ENCODE measurements around the gene TAF6L. TPM values are rescaled to one million over a fixed set of nuclear protein-coding genes. Genes with fewer than 3 reads are reported as not detected.
A peak's percentile ranks its signal among the peaks of the same experiment; 100 is the strongest.

TAF6L gene
- total RNA-seq, 1 donor from 2014 or later, result 50.5 TPM

DNA sequence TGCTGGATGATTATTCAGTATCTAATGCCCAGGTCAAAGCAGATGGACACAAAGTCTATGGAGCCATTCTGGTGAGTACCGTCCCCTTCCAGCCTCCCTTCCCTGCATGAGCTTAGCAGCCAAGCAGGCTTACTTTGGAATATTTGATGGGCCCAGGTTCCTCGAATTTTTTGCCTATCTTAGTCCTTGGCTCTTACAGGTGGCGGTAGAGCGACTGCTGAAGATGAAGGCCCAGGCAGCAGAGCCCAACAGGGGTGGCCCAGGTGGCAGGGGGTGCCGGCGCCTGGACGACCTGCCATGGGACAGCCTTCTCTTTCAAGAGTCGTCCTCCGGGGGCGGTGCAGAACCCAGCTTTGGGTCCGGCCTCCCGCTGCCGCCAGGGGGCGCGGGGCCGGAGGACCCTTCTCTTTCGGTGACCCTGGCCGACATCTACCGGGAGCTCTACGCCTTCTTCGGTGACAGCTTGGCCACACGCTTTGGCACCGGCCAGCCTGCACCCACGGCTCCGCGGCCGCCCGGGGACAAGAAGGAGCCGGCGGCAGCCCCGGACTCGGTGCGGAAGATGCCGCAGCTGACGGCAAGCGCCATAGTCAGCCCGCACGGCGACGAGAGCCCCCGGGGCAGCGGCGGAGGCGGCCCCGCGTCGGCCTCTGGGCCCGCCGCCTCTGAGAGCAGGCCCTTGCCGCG lies 15.3 kb downstream of the TAF6L start:
- H3K4me1 Mint-ChIP-seq, result peaks cover 44% of the 10 kb centered on the region
- no peak overlapping the region for H3K27ac Mint-ChIP-seq (ENCODE audit: unreplicated experiment)
- H3K4me3 Mint-ChIP-seq, result peak overlapping the region; percentile 81
- peaks cover 15% of the 10 kb centered on the region for H3K36me3 Mint-ChIP-seq (ENCODE audit: low read depth)
- H3K9me3 Mint-ChIP-seq, result no peaks in the 10 kb centered on the region
- TF ChIP-seq, protein P1, sequence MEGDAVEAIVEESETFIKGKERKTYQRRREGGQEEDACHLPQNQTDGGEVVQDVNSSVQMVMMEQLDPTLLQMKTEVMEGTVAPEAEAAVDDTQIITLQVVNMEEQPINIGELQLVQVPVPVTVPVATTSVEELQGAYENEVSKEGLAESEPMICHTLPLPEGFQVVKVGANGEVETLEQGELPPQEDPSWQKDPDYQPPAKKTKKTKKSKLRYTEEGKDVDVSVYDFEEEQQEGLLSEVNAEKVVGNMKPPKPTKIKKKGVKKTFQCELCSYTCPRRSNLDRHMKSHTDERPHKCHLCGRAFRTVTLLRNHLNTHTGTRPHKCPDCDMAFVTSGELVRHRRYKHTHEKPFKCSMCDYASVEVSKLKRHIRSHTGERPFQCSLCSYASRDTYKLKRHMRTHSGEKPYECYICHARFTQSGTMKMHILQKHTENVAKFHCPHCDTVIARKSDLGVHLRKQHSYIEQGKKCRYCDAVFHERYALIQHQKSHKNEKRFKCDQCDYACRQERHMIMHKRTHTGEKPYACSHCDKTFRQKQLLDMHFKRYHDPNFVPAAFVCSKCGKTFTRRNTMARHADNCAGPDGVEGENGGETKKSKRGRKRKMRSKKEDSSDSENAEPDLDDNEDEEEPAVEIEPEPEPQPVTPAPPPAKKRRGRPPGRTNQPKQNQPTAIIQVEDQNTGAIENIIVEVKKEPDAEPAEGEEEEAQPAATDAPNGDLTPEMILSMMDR (conservative IDR thresholded peaks at IDR 0.05), result peak; percentile 90
- DNase-seq (ENCODE audit: low read depth, low spot score), result peak; percentile 91
- H3K27me3 Mint-ChIP-seq (ENCODE audit: low read depth), result no peaks in the 10 kb centered on the region

DNA sequence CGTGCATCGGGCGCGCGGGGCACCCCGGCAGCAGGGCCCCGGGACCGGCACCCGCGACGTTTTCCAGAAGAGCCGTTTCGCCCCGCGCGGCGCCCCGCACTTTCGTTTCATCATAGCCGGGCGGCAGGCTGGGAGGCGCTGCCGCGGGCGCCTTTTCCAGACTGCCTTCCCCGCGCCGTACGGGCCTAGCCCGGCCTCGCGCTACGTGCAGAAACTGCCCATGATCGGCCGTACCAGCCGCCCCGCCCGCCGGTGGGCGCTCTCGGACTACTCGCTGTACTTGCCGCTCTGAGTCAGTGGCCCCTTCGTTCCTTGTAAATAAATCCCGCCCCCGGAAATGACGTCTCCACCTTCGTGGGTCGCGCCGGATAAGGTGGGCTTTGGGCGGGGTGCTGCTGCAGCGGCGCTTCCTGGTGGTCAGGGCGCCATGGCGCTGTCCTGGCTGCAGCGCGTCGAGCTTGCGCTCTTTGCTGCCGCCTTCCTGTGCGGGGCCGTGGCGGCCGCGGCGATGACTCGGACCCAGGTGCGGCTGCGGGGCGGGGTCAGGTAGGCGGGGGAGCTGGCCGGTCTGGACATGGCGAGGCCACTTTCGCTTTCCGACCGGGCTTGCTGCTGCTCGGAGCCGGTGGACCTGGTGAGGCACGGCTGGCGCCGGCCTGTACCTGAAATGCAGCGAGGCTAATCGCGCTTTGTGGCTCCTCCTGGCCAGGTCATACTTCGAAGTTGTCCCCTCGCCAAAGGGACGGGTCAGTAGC lies 16.0 kb downstream of the TAF6L start, which contains the start of gene TMEM179B:
TSS of gene TMEM179B (plus strand) at position 398 of the 755 bp plus-strand sequence. CDS start at position 428, 30 bp downstream.
- Mint-ChIP-seq H3K4me3 (peak within 1 kb of the TSS; percentile 97), H3K27ac (ENCODE audit: unreplicated experiment) (peak within 1 kb of the TSS; percentile 96), H3K4me1 (peaks cover 47% of the 10 kb centered on the region), H3K27me3 (ENCODE audit: low read depth) (no peaks in the 10 kb centered on the region), H3K36me3 (ENCODE audit: low read depth) (peaks cover 18% of the 10 kb centered on the region), H3K9me3 (no peaks in the 10 kb centered on the region)
- TF ChIP-seq, protein P1 (conservative IDR thresholded peaks at IDR 0.05), result peak; percentile 23
- DNase-seq (ENCODE audit: low read depth, low spot score), result peak; percentile 94

GRCh38 chr11:62788991-62789390 lies 17.8 kb downstream of the TAF6L start:
- TF ChIP-seq, protein P1 (conservative IDR thresholded peaks at IDR 0.05), result no peak
- H3K27me3 Mint-ChIP-seq (ENCODE audit: low read depth), result no peaks in the 10 kb centered on the region
- H3K4me3 Mint-ChIP-seq, result peak overlapping the region; percentile 97
- H3K27ac Mint-ChIP-seq (ENCODE audit: unreplicated experiment), result no peak overlapping the region
- H3K36me3 Mint-ChIP-seq (ENCODE audit: low read depth), result peaks cover 6% of the 10 kb centered on the region
- H3K4me1 Mint-ChIP-seq, result peaks cover 52% of the 10 kb centered on the region
- DNase-seq (ENCODE audit: low read depth, low spot score), result no peak
- H3K9me3 Mint-ChIP-seq, result no peaks in the 10 kb centered on the region

- no peaks in the 10 kb centered on the region for H3K9me3 Mint-ChIP-seq
- DNase-seq (ENCODE audit: low read depth, low spot score), result no peak
- H3K27me3 Mint-ChIP-seq (ENCODE audit: low read depth), result no peaks in the 10 kb centered on the region
- H3K36me3 Mint-ChIP-seq (ENCODE audit: low read depth), result peaks cover 6% of the 10 kb centered on the region
- H3K4me3 Mint-ChIP-seq, result peak overlapping the region; percentile 97
- no peak overlapping the region for H3K27ac Mint-ChIP-seq (ENCODE audit: unreplicated experiment)
- H3K4me1 Mint-ChIP-seq, result peaks cover 52% of the 10 kb centered on the region
- TF ChIP-seq, protein P1 (conservative IDR thresholded peaks at IDR 0.05), result no peak
Measured at GRCh38 chr11:62789576-62789975, 18.4 kb downstream of the TAF6L start.

DNA sequence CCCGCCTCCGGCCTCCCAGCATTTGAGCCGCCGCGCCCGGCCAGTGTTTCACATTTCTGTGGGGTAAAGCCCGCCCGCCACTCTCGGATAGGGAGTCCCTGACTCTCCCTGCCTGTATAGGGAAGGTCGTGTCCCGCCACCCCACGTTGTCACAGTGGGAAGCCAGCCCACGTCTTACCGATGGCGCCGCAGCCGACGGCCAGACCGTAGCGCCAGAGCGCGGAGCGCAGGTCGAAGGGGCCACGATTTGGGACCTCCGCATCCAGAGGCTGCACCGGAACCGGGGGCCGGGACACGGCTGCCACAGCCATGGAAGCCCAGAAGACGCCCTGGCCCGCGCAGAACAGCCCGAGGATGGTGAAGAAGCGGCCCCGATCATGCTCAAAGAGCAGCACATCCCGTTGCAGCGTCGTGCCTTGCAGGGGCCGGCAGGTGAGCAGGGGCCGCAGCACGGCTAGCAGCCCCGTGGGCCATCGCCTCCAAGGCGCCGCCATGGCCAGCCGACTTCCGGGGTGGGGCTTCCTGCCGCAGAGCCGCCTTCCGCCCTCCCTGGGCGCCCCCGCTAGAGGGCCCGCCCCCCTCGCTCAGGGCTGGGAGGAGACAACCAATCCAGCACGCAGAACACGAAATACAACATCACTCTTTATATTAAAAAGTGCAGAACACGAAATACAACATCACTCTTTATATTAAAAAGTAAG lies 20.5 kb downstream of the TAF6L start, which contains the start of gene TMEM223:
TSS of gene TMEM223 (minus strand) at position 506 of the 701 bp plus-strand sequence. CDS start at position 494, 12 bp downstream.
- peak within 1 kb of the TSS; percentile 97 for H3K4me3 Mint-ChIP-seq
- no peaks in the 10 kb centered on the region for H3K27me3 Mint-ChIP-seq (ENCODE audit: low read depth)
- H3K27ac Mint-ChIP-seq (ENCODE audit: unreplicated experiment), result peak within 1 kb of the TSS; percentile 96
- H3K36me3 Mint-ChIP-seq (ENCODE audit: low read depth), result peaks cover 11% of the 10 kb centered on the region
- peak; percentile 73 for DNase-seq (ENCODE audit: low read depth, low spot score)
- TF ChIP-seq, protein P1 (conservative IDR thresholded peaks at IDR 0.05), result peak; percentile 27
- peaks cover 44% of the 10 kb centered on the region for H3K4me1 Mint-ChIP-seq
- H3K9me3 Mint-ChIP-seq, result no peaks in the 10 kb centered on the region
